Measurements from ENCODE around the gene ZFHX3.

Gene ZFHX3

DNA sequence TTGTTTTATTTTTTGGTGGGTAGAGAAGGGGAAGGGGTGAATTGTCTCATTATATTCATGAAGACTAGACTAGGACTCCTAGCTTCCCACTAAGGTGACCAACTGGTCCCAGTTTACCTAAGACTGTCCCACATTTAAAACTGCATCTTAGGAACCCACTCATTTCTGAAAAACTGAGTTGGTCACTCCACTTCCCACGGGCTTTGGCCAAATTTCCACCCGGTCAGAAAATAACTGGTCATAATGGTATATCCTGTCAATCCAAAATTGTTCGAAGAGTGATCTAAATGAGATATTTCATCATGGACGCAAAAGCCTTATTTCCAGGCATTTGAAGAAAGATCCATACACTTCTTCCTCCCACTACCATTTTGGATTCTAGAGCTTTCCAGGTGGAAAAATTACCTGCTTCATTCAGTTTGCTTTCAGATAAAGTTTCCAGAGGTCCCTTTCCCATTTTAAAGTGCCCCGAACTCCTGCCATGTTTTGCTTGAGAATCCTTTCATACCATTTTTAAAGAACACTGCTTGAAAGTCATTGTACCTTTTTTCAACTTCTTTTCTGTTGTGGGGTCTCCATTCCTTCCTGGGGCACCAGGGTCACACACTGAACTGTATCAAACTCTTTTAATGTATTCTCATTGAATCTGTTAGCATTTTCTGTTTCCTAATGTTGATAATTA lies 21.8 kb upstream of the ZFHX3 start:
- in situ Hi-C loops (cut with HindIII; ENCODE audit: low sequenced_read_pairs) = no loop called here

DNA sequence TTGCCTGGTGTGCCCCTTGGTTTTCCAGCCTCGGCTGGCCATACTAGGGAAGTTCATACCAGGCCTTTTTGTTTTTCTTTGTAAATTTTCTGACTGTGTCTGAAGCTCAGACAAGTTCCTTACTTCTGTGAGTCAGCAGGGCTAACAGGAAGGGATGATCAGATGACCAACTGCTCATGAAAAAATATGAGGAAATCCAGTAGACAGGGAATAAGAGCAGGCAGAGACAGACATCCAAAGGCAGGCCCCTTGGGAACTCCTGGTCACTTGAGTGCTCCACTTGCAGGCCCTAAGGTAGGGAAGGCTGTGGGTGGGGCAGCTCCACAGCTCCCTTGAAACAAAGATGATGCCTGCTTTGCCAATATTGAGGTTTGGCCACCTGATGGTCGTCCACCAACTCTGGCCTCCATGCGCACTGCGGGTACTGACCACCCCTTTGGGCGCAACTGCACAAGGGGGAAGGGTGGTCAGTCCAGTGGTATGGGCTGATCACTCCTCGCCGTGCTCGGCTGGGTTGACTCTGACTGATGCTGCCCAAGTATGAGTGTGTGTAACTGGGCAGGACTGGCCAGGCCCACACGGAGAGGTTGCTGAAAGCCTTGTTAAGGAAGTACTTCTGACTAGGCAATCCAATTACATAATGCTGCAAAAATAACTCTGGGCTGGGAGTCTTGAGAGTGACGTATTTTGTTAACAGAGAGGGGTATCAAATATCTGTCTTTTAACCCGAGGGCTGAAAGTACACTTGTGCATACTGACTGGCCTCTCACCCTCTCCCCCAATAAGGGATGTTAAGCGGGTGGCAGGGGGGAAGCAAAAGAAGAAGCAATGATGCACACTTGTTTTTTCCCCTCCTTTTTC lies 20.8 kb upstream of the ZFHX3 start:
- in situ Hi-C loops (cut with HindIII; ENCODE audit: low sequenced_read_pairs) = no loop called here

DNA sequence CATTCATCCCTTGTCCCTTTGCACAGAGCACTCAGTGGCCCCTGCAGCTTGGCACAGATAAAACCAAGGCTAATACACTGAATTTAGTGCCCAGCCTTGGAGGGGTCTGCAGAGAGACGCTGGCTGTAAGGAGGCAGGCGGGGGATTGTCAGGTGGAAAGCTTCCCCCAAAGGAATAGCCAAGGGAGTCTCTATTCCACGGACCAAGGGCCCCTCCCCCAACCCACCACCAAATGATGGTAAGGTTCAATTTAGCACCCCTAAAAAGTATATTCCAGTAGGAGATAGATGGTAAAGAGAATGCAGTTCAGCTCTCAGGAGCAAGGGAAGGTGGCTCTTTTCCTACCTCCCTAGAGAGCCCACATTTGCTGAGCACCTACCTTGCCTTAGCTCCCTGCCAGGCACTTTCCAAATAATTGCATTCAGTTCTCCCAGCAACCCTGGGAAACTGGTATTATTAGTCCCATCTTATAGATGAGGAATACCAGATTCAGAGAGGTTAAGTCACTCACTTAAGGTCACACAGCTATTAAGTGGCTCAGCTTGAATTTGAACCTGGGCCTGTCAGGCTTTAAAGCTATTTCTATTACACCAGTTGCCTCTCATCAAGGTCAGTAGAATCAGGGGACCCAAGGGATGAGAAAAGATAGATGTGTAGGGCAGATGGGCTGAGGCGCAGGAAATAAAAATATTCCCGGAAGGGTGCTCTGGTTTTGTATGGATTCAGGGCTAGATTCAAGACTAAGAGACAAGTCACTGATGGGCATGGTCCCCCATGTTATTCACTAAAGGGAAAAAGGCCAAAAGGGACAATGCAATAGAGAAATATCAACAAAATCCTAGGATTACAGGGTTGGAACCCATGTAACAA lies 20.0 kb upstream of the ZFHX3 start:
- in situ Hi-C loops (cut with HindIII; ENCODE audit: low sequenced_read_pairs) = no loop called here

DNA sequence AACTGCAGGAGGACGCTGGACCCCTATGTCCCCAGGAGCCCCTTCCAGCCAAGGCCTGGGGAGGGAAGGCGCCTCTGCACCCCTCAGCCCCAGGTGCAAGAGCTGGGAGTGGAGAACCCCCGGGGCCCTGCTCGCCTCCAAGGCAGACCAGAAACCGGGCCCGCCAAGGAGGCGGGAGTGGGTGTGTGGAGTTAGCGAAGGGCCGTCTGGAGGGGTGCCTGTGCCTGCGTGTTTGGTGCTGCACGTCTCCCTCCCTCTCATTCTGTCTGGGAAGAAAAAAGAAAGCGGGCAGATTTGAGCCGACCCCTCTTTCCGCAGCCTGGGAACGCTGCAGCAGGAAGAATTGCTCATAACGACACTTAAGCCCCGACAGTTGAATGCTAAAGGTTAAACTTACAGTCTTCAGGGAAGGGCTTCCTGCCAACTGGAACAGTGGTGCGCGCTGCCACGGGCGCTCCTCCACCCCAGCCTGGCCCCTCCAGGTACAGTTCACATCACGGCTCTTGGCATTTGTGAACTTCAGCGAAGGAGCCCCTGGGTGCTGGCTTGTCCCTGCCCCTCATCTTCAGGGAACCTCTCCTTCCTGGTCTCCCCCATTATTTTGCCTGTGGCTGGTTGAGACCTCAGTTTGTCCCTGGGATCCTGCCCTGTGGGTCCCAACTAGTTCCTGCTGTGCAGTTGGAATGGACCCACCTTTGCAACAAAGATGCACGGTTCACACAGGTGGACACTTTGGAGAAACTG lies 19.2 kb upstream of the ZFHX3 start:
- in situ Hi-C loops (cut with HindIII; ENCODE audit: low sequenced_read_pairs) = no loop called here

DNA sequence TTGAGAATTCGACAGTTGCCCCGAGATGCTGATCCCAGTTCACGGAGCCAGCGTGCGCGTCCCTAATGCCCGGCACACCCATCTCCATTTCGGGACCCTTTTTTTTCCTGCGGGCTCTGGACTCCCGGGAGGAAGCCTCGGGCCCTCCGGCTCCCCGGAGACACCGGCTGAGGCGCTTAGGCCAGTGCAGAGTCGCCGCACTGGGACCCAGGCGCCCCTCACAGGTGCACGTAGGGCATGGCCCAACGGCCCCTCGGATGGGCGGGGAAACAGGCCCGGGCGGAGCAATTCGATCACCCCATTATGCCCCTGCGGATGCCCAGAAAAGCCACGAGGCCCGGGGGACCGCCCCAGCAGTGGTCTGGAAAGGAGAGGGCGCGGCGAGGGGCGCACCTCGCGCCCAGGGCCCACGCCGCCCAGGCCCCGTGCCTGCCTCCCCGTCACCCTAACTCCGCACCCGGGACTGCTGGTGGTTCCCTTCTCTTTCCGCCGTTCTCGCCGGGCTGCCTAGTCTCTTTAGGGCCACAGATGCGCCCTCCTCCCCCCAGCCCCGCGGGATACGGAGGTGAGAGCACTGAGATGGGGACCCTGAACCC lies 18.5 kb upstream of the ZFHX3 start:
- in situ Hi-C loops (cut with HindIII; ENCODE audit: low sequenced_read_pairs) = no loop called here

DNA sequence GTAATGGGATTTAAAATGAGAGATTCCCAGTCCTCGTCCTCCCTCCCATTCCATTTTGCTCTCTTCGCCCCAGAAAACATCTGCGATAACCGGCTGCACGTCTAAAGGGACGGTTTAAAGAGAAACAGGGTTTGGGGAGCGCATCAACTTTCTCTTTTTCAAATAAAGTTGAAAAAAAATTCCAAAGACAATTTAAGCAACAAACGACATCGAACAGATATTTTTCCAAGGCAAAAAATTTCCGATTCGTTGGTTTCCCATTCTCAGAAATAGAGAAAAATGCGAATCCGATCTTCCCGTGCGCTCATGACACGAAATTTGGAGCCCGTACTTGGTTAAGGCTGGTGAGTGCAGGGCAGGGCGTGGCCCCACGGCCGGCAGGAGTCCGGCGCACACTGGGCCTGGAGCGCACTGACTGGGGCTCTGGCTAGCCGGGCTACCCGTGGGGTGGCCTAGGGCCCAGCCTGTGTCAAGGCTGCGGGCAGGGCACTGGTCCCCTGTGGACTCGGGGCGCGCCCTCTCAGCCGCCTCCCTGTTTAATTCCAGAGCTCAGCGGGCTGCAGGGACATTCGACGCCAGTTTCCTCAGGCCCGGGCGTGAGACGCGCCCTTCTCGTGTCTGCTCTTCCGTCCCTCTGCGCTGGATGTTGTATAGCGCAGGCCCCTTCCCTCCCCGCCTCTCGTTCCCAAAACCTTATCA lies 17.9 kb upstream of the ZFHX3 start:
- in situ Hi-C loops (cut with HindIII; ENCODE audit: low sequenced_read_pairs) = no loop called here

DNA sequence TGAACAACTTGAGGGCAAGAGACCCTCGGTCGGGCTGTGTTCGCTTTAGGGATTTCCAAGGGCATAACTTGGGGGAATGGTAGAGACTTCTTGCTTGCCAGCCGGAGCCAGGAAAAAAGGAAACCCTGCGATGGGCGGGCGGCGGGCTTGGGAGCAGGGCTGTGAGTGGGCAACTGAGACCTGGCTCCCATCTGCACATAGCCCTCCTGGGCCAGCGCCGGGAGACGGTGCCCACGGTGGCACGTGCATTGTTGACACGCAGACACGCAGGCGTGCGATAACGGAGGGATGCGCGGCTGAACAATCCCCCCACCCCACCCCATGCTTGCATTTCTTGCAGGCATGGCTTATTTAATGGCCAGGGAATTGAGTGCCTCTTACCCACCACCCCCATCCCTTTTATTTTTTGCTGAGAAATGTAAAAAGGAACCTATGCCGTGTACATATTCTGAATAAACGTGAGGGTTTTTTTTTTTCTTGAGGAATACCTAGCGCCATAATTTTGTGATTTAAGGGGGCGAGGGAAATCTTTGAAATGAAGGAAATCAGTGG lies 17.1 kb upstream of the ZFHX3 start:
- in situ Hi-C loops (cut with HindIII; ENCODE audit: low sequenced_read_pairs) = no loop called here

DNA sequence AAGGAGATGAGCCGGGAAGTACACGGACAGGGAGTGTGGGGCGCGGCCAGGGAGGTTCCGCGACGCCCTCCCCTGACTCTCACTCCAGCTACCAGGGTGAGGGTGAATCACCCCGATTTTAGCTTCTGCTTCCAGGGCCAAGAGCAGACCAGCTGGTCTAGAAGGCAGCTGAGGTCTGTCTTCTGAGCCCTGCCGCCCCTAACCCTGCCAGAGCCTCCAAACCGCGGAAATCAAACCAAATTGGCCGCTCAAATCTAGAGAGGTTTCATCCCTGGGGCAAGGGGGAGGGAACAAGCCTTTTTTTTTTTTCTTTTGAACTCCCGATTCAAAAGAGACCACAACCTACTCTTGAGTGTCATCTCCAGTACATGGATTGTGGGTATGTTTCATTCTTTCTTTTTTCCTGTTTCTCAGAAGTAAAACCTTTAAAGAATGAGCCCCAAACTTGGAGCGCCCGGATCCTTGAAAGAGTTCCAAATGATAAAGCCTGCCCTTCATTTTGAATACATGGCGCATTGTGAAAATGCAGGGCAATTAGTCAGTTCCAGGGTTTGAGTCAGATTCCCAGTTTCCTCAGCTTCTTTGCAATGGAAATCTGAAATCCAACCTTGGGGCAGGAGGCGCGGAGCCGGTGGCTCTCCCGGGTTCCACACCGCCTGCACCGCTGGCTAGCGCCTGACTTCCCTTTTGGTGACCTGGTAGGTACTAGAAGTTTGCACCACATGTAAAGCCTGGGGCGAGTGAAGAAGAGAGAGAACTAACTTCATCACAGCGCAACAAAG lies 16.5 kb upstream of the ZFHX3 start:
- in situ Hi-C loops (cut with HindIII; ENCODE audit: low sequenced_read_pairs) = no loop called here

DNA sequence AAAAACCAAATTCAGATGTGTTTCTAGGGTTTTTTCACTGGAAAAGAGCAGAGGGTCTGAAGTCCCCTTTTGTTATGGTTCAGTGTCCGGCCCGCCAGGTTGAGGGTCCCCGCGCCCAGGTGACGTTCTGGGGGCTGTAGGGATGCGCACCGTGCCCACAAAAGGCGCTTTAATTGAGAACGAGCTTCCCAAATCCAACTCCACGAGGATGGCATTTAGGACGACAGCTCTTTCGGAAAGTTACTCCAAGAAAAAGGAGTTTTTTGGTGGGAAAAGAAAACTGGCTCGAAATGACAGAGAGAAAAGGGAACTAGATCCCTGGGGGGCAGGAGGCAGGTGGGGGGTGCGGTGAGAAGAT lies 15.9 kb upstream of the ZFHX3 start:
- in situ Hi-C loops (cut with HindIII; ENCODE audit: low sequenced_read_pairs) = no loop called here

DNA sequence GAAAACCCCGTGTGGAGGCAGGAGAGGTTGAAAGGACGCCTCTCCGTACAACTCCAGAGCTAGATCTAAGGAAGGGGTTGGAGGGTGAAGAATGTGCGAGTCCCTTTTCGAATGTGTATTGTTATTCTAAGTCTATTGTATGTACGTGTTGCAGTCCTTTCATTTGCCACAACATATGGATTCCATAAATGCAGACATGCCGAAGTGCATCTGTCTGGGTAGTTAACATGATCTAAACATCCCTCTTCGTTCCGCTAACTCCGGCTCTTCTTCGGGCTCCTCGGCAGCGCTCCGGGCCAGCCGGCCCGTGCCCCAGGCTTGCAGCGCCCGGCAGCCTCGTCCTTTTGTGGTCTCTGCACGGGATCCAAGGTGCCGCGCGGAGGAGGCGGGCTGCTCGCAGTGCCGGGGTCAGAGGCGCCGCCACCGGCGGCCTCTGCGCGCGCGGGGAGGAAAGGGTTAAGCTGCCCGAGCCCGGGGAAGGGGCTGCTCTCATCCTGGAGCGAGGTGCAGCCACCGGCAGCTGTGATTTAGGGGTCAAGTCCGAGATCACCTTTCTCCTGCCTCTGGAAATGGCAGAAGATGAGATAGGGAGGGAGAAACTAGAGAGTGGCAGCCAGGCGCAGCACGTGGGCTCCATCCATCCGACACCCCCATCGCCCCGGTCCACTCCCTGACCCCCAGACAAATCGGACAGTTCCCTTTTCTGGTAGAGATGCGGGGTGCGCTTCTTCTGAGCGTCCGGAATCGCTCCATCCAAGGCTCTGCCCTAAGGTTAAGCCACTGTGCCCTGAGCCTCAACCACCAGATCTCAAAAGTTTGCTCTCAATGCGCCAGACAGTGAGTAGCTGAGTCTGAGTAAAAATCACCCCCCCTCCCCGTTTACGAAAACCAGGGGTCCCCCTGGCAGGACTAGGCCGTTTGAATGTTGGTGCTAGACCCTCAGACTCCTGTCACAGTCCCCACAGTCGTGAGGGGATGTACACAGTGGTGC lies 15.1 kb upstream of the ZFHX3 start:
- in situ Hi-C loops (cut with HindIII; ENCODE audit: low sequenced_read_pairs) = no loop called here

DNA sequence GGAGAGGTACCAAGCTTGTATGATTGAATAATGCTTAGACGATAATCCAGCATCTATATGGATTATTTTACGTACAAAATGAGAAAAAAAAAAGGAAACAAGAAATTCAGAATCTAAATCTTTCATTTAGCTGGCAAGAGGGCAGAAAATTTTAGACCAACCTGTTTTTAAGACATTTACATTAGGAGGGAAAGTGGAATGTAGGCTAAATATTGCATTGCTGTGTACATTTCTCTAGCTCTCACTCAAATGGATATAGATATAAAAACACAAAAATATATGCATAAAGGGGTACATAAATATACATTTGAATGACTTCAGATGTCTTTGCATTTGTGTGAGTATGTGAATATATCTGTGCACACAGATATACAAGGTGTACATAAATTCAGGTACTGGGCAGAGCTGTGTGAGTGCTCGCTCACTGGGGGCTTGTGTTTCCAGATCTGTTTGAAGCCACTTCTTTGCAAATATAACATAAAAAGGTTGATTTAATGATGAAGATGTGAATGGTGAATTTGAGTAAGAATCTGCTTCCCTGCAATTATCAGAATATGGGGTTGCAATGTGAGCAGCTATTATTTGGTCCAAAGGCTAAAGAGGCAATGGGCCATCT lies 14.2 kb upstream of the ZFHX3 start:
- in situ Hi-C loops (cut with HindIII; ENCODE audit: low sequenced_read_pairs) = no loop called here

DNA sequence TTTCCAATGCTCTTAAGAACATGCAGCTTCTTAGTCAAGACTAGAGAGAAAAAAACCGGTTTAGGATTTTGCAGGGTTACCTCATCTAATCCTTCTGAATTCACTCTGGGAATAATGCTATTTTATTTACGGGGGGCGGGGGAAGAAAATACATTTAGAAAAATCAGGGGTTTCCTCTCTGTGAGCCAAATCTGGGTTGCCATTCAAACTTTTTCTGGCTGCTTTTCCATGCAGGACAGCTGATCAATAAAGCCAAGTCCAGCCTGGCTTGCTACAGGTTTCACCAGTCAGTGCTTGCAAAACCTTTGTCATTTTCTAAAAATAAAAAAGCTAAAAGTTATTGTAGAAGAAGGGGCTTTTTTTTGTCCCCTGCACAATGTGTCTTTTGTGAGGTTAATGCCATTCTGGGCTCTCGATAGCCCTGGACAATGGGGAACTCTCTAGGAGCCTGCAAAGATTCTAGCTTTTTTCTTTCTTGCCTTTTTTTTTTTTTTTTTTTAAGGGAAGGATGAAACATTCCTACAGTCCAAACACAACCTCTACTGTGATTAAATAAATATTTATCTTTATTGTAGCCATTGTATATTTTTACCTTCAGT lies 13.1 kb upstream of the ZFHX3 start:
- in situ Hi-C loops (cut with HindIII; ENCODE audit: low sequenced_read_pairs) = no loop called here

DNA sequence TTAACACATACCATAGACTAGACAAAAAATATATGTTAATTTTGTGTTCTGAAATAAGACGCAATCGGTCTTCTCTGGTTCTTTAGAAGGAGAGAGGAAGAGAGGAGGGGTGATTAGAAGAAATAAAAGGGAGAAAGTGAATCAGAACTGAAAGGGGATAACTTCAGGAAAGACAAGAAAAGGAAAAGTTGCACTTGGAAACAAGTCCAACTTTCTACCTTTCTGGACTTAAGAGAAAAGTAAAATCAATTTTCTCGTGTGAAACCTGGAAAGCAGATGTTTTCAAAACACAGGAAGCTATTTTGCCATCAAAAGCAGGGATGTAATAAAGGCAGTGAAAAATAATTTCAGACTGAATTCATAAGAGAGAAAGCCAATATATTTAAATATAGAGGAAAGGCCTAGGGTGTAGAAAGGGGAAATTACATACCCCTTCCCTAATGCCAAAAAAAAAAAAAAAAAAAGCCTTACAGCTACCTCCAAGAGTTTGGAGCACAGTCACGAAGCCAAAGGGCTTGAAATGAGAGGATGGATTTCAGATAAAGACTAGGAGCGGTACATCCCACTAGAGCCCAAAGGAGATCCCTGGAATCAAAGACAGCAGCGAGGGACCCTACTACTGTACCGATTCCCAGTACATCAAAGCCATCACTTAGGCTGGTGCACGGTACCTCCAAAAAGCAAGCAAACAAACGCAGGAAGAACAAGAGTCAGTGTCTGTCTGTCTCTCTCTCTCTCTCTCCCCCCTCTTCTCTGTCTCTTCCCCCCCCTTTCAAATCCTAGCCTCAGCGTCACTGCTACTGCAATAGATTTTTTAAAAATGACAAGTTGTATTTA lies 12.1 kb upstream of the ZFHX3 start:
- in situ Hi-C loops (cut with HindIII; ENCODE audit: low sequenced_read_pairs) = no loop called here

DNA sequence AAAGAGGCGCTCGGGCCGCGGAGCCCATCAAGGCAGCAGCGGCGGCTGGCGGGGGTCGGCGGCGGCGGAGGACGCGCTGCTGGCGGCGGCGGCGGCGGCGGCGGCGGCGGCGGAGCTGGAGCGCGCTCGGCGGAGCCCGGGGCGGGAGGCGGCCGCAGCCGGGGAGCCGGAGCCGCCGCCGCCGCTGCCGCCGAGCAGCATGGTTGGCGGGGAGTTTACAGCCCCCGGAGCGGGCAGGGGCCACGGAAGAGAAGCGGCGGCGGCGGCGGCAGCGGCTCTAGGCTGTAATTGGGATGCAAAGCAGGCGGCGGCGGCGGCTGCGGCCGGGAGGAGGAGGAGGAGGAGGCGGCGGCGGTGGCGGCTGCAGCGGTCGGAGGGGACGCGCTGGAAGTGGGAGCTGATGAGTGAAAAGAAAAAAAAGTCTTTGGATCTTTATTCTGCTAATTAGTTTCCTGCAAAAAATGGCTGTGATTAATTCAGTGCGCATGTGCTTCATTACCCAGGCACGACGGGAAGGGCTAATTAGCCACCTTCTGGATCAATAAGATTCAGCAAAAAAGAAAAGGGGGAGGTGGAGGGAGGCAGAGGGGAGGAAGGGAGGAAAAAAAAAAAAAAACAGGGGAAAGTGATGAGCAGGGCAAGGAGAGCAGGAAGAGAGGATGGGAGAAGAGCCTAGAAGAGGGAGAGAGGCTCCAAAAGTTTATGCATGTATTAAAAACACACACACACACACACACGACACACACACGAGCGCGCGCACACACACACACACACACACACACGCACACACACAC lies 10.9 kb upstream of the ZFHX3 start:
- in situ Hi-C loops (cut with HindIII; ENCODE audit: low sequenced_read_pairs) = no loop called here

DNA sequence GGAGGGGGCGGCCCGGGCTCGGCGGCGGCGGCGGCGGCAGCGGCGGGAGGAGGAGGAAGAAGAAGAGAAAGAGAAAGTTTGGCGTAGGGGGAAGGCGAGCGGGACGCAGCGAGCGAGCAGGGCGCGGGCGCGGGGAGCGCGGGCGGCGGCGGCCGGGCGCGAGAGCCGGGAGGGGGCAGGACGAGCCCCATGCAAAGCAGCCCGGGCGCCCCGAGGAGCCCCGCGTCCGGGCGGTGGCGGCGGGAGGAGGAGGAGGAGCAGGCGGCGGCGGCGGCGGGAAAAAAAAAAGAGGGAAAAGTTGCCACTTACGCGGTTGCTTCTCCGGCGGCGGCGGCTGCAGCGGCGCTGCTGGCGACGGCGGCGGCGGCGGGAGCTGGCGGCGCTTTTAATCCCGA lies 10.3 kb upstream of the ZFHX3 start:
- in situ Hi-C loops (cut with HindIII; ENCODE audit: low sequenced_read_pairs) = no loop called here
